ENCODE results near the gene NDUFAF2.
"Not testable (repeated sequence)": the region's sequence is repeated elsewhere in the genome, so short reads cannot be mapped to it uniquely, and the experiment has no call there.

NDUFAF2 gene

GRCh38 chr5:61051267-61051666, 106.3 kb downstream of the NDUFAF2 start:
- DNase-seq: no peak

GRCh38 chr5:61052882-61053281, 107.9 kb downstream of the NDUFAF2 start:
- DNase-seq: no peak

GRCh38 chr5:61053937-61054336, 108.9 kb downstream of the NDUFAF2 start:
- no peak for DNase-seq

GRCh38 chr5:61055434-61056006, 110.5 kb downstream of the NDUFAF2 start:
- no peak for DNase-seq

GRCh38 chr5:61059499-61059898, 114.5 kb downstream of the NDUFAF2 start:
- no peak for DNase-seq

GRCh38 chr5:61069150-61069549, 124.1 kb downstream of the NDUFAF2 start:
- DNase-seq: no peak

GRCh38 chr5:61071526-61071925, 126.5 kb downstream of the NDUFAF2 start:
- DNase-seq: no peak

GRCh38 chr5:61076626-61077025, 131.6 kb downstream of the NDUFAF2 start:
- no peak for DNase-seq

- DNase-seq: no peak
Measured at GRCh38 chr5:61081741-61082140, 136.7 kb downstream of the NDUFAF2 start.

- DNase-seq: no peak
Measured at GRCh38 chr5:61082516-61083280, 137.7 kb downstream of the NDUFAF2 start.

- no peak for DNase-seq
Measured at GRCh38 chr5:61084658-61085057, 139.7 kb downstream of the NDUFAF2 start.

- DNase-seq: no peak
Measured at GRCh38 chr5:61085885-61086284, 140.9 kb downstream of the NDUFAF2 start.

- DNase-seq: no peak
Measured at GRCh38 chr5:61087921-61088320, 142.9 kb downstream of the NDUFAF2 start.

GRCh38 chr5:61089351-61089750, 144.3 kb downstream of the NDUFAF2 start:
- DNase-seq: no peak

- not testable (repeated sequence) for DNase-seq
Measured at GRCh38 chr5:61093046-61093771, 148.2 kb downstream of the NDUFAF2 start.

- no peak for DNase-seq
Measured at GRCh38 chr5:61097465-61097864, 152.5 kb downstream of the NDUFAF2 start.

- no peak for DNase-seq
Measured at GRCh38 chr5:61098251-61098995, 153.4 kb downstream of the NDUFAF2 start.

- no peak for DNase-seq
Measured at GRCh38 chr5:61100437-61100836, 155.4 kb downstream of the NDUFAF2 start.

- no peak for DNase-seq
Measured at GRCh38 chr5:61114441-61114840, 169.4 kb downstream of the NDUFAF2 start.

GRCh38 chr5:61115968-61116367, 171.0 kb downstream of the NDUFAF2 start:
- no peak for DNase-seq

- no peak for DNase-seq
Measured at GRCh38 chr5:61119066-61119465, 174.1 kb downstream of the NDUFAF2 start.

GRCh38 chr5:61120534-61120933, 175.5 kb downstream of the NDUFAF2 start:
- DNase-seq: no peak

- no peak for DNase-seq
Measured at GRCh38 chr5:61123145-61123544, 178.1 kb downstream of the NDUFAF2 start.
